ENCODE measurements around the gene NPAS2.

The NPAS2 gene

GRCh38 chr2:100940766-100941645, 121.1 kb downstream of the NPAS2 start:
- Histone ChIP-seq H3K4me2 (peak overlapping the region in 8 of 11 experiments; percentile 2 to 29 (median 10); a peak in 6 of 22 replicates), H3K27me3 (no peaks in the 10 kb centered on the region), H3K4me1 (peaks cover 0 to 24% (median 12%) of the 10 kb centered on the region in 10 experiments; a peak in 14 of 20 replicates), H3K27ac (no peak overlapping the region), H3K4me3 (no peak overlapping the region), H3K36me3 (no peaks in the 10 kb centered on the region), H4K20me1 (no peaks in the 10 kb centered on the region; a peak in 1 of 22 replicates), H3K9me3 (replicated peaks in 1 of 11) (no peaks in the 10 kb centered on the region), H3K9ac (no peak overlapping the region)
- no peak for TF ChIP-seq Cebpa-rat (IDR thresholded peaks at IDR 0.05)

DNA sequence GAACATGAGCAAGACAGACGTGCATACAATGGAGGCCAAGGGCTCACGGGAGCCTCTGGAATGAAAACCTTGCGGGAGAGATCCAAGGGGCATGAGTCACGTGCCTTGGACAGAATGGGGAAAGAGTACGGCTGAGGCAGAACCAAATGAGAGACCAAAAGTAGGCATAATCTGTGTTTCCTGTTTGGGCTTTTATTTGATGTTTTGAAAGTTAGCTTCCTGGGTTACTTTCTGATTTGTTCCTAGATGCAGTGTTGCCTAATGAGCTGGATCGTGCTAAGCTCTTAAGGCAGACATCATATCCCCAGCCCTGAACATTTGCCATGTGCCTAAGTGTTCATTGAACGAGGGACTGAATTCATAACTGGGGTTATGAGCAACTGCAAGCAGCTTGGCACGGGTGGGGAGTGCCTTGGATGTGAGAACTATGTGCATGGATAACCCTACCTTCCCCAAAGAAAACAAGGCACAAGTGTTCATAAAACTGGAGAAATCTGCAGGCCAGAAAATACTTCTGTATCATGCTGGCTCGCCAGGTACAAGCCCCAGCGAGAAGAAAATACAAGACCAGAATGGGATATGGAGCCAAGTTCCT, 121.8 kb downstream of the NPAS2 start:
- Histone ChIP-seq H4K20me1 (no peaks in the 10 kb centered on the region; a peak in 1 of 22 replicates), H3K4me3 (no peak overlapping the region), H3K27me3 (no peaks in the 10 kb centered on the region), H3K4me1 (peaks cover 0 to 24% (median 12%) of the 10 kb centered on the region in 10 experiments; a peak in 14 of 20 replicates), H3K36me3 (no peaks in the 10 kb centered on the region), H3K9me3 (replicated peaks in 1 of 11) (no peaks in the 10 kb centered on the region), H3K27ac (no peak overlapping the region), H3K9ac (no peak overlapping the region), H3K4me2 (peak overlapping the region in 9 of 11 experiments; percentile 2 to 29 (median 11); a peak in 6 of 22 replicates)
- TF ChIP-seq Cebpa-rat (IDR thresholded peaks at IDR 0.05) = no peak

- no peaks in the 10 kb centered on the region for H3K9me3 ChIP-seq (replicated peaks in 1 of 11)
- H3K27ac ChIP-seq = no peak overlapping the region
- peaks cover 0 to 24% (median 10%) of the 10 kb centered on the region in 10 experiments; a peak in 13 of 20 replicates for H3K4me1 ChIP-seq
- TF ChIP-seq Cebpa-rat (IDR thresholded peaks at IDR 0.05) = no peak
- H3K4me2 ChIP-seq = peak overlapping the region in 3 of 11 experiments; percentile 18 to 46 (median 37); a peak in 4 of 22 replicates
- H3K27me3 ChIP-seq = no peaks in the 10 kb centered on the region
- H3K9ac ChIP-seq = no peak overlapping the region
- no peak overlapping the region for H3K4me3 ChIP-seq
- H4K20me1 ChIP-seq = no peaks in the 10 kb centered on the region; a peak in 1 of 22 replicates
- no peaks in the 10 kb centered on the region for H3K36me3 ChIP-seq
Measured at GRCh38 chr2:100944617-100945432, 124.9 kb downstream of the NPAS2 start.

- Histone ChIP-seq H3K36me3 (no peaks in the 10 kb centered on the region), H3K9ac (no peak overlapping the region), H3K9me3 (replicated peaks in 1 of 11) (no peaks in the 10 kb centered on the region), H3K27ac (no peak overlapping the region), H3K4me3 (no peak overlapping the region), H3K4me2 (peak overlapping the region in 2 of 11 experiments; percentile 37 to 46; a peak in 3 of 22 replicates), H3K4me1 (peaks cover 0 to 27% (median 10%) of the 10 kb centered on the region in 10 experiments; a peak in 13 of 20 replicates), H4K20me1 (no peaks in the 10 kb centered on the region; a peak in 1 of 22 replicates), H3K27me3 (no peaks in the 10 kb centered on the region)
- no peak for TF ChIP-seq Cebpa-rat (IDR thresholded peaks at IDR 0.05)
Measured at GRCh38 chr2:100945433-100945740, 125.4 kb downstream of the NPAS2 start.

DNA sequence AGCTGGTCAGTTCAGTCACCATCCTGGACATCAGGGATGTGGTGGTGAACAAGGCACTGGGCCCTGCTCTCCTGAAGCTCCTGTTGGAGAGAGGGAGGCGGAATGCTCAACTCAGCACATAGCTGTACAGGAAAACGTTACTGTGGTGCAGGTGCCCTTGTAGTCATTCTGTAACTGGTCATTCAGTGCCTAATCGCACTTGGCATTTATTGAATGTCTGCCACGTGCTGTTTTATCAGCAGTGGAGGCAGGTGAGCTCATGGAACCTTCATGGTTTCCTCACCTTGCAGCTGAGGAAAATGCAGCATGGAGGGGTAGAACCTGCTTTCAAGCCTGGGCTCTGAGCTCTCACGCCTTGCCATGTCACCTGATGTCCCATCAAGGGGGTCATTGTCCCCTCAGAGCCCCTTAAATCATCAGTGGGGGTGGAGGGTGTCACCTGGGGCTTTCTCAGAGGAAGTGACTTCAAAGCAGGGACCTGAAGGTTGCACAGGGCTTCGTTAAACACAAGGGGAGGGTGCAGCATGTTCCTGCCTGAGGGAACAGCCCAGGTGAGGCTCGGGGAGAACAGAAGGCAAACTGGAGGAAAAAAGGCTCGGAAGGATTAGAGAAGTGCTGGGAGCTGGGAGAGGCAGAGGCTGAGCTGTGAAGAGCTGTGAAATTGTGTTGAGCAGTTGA, 126.1 kb downstream of the NPAS2 start:
- Histone ChIP-seq H3K9ac (no peak overlapping the region), H3K36me3 (no peaks in the 10 kb centered on the region), H3K9me3 (replicated peaks in 1 of 11) (no peaks in the 10 kb centered on the region), H3K27me3 (no peaks in the 10 kb centered on the region), H4K20me1 (no peaks in the 10 kb centered on the region; a peak in 1 of 22 replicates), H3K4me1 (peaks cover 0 to 30% (median 9%) of the 10 kb centered on the region in 10 experiments; a peak in 13 of 20 replicates), H3K27ac (no peak overlapping the region), H3K4me3 (no peak overlapping the region), H3K4me2 (no peak overlapping the region)
- no peak for TF ChIP-seq Cebpa-rat (IDR thresholded peaks at IDR 0.05)

- H3K27ac ChIP-seq = no peak overlapping the region
- no peaks in the 10 kb centered on the region for H3K36me3 ChIP-seq
- H3K4me3 ChIP-seq = no peak overlapping the region
- H3K9me3 ChIP-seq (replicated peaks in 1 of 11) = no peaks in the 10 kb centered on the region
- H3K4me1 ChIP-seq = peaks cover 6 to 23% (median 11%) of the 10 kb centered on the region in 10 experiments; a peak in 16 of 20 replicates
- no peak overlapping the region for H3K9ac ChIP-seq
- H3K4me2 ChIP-seq = no peak overlapping the region
- H4K20me1 ChIP-seq = no peaks in the 10 kb centered on the region
- TF ChIP-seq Cebpa-rat (IDR thresholded peaks at IDR 0.05) = no peak
- no peaks in the 10 kb centered on the region for H3K27me3 ChIP-seq
Measured at GRCh38 chr2:100948942-100949811, 129.2 kb downstream of the NPAS2 start.

DNA sequence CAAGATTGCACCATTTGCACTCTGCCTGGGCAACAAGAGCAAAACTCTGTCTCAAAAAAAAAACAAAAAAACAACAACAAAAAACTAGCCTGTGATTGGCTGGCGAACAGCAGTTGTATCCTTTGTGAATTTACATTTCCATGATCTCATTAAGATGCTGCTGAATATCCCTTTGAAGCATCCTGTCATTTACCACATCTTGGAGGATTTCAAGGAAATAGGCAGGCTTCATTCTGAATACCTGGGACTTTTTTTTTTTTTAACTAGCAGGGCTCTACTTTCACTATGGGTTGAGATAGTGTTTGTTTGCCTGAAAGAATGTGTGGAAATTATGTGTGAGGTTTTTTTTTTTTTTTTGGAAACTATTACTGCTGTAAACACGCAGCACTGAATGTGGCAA, 132.6 kb downstream of the NPAS2 start:
- Histone ChIP-seq H3K27ac (no peak overlapping the region), H3K9ac (no peak overlapping the region), H3K4me3 (no peak overlapping the region), H3K4me1 (peaks cover 6 to 15% (median 10%) of the 10 kb centered on the region in 10 experiments; a peak in 13 of 20 replicates), H3K36me3 (no peaks in the 10 kb centered on the region), H3K9me3 (replicated peaks in 1 of 11) (no peaks in the 10 kb centered on the region), H3K4me2 (no peak overlapping the region), H4K20me1 (no peaks in the 10 kb centered on the region; a peak in 1 of 22 replicates), H3K27me3 (no peaks in the 10 kb centered on the region)
- TF ChIP-seq Cebpa-rat (IDR thresholded peaks at IDR 0.05) = no peak
